GM12878 (cell line): ENCODE data around the gene CEP89.

Source experiments
- EP300 ChIP-seq, 2 experiments: fragments of 150-350 bp in 1 of 2; IDR thresholded peaks; 2 replicates each; pipeline ENCODE4 v1.6.1; 2011 to 2012; ENCODE audit warnings: low read depth in 2 of 2, low read length in 2 of 2, borderline replicate concordance in 1 of 2, improper control_type of control experiment in 1 of 2, inconsistent platforms in 1 of 2; ENCODE audit not compliant: control insufficient read depth in 1 of 2
- JUNB ChIP-seq: IDR thresholded peaks from 2 replicates; pipeline ENCODE4 v1.6.1; 2016; ENCODE audit warnings: antibody characterized with exemption, mild to moderate bottlenecking
- KDM1A ChIP-seq: fragments of 200-600 bp; sonication (generic); IDR thresholded peaks from 2 replicates; pipeline ENCODE4 v1.6.1; 2016; ENCODE audit warnings: borderline replicate concordance
- POLR2A ChIP-seq: IDR thresholded peaks from 2 replicates; pipeline ENCODE4 v1.6.1; 2011; ENCODE audit warnings: low read depth, mild to moderate bottlenecking, low read length
- RAD21 ChIP-seq: IDR thresholded peaks from 2 replicates; pipeline ENCODE4 v1.6.1; 2011; ENCODE audit warnings: mild to moderate bottlenecking, low read depth, low read length, moderate library complexity; ENCODE audit not compliant: insufficient read depth
- SUZ12 ChIP-seq: fragments of 200-600 bp; sonication (generic); IDR thresholded peaks from one replicate; pipeline ENCODE4 v1.6.1; 2018; ENCODE audit warnings: antibody characterized with exemption, mild to moderate bottlenecking; ENCODE audit not compliant: unreplicated experiment
- ZNF24 ChIP-seq: fragments of 450-650 bp; IDR thresholded peaks from 2 replicates; pipeline ENCODE4 v1.6.1; 2017; ENCODE audit warnings: antibody characterized with exemption, mild to moderate bottlenecking
- ZNF384 ChIP-seq: IDR thresholded peaks from 2 replicates; pipeline ENCODE4 v1.6.1; 2012; ENCODE audit warnings: low read depth, mild to moderate bottlenecking, low read length, improper control_type of control experiment, borderline replicate concordance
- ZSCAN29 ChIP-seq: fragments of 450-650 bp; IDR thresholded peaks from 2 replicates; pipeline ENCODE4 v1.6.1; 2017; ENCODE audit warnings: mild to moderate bottlenecking, moderate library complexity
- TF ChIP-seq, protein P1 (sequence below): fragments of 450-650 bp; IDR thresholded peaks from 2 replicates; pipeline ENCODE4 v1.6.1; 2014; ENCODE audit warnings: mild to moderate bottlenecking
- TF ChIP-seq, protein P2 (sequence below), 3 experiments: IDR thresholded peaks in 2 of 3; conservative IDR thresholded peaks in 1 of 3; 2 replicates each; pipeline ENCODE4 v1.5.1; 2011; ENCODE audit warnings: low read depth in 3 of 3, low read length in 3 of 3, mild to moderate bottlenecking in 3 of 3, control low read depth in 2 of 3, moderate library complexity in 2 of 3, inconsistent platforms in 1 of 3, mixed read lengths in 1 of 3; ENCODE audit not compliant: control insufficient read depth in 2 of 3, insufficient read depth in 1 of 3; ENCODE audit errors: extremely low read depth in 1 of 3
- TF ChIP-seq, protein P3 (sequence below): IDR thresholded peaks from 2 replicates; pipeline ENCODE4 v1.6.1; 2012; ENCODE audit warnings: low read depth, low read length, improper control_type of control experiment

DNA sequence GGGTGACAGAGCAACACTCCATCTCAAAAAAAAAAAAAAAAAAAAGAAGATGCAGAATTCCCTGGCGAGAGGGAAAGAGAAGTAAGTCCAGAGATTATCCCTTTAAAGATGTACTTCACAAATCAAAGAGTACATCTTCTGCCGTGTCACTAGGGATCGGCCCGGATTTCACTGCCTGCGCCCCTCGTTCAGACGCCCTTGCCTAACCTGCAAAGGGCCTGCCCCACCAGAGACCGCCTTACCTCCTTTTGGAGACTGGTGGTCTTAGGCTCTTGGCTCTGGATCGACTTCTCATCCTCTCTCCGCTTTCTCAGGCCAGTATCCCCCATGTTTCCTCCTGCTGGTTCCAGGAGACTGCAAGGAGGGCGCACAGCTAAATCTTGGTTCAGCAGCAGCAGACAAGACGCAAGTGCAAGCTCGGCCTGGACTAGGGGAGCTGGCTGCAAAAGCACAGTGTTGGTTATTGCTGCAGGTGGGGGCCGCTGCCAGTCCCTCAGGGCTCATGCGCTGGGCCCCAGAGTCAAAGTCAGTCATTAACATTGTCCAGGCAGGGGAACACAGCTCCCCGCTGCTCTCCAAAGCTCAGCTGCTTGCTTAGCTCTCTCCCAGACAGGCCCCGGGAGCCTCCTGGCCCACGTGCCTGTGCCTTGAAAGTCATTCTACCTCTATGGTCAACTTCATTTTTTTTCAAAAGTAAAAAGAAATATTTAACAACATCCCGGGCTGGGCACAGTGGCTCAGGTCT is 103.4 kb downstream of the CEP89 start:
- TF ChIP-seq, protein P1, sequence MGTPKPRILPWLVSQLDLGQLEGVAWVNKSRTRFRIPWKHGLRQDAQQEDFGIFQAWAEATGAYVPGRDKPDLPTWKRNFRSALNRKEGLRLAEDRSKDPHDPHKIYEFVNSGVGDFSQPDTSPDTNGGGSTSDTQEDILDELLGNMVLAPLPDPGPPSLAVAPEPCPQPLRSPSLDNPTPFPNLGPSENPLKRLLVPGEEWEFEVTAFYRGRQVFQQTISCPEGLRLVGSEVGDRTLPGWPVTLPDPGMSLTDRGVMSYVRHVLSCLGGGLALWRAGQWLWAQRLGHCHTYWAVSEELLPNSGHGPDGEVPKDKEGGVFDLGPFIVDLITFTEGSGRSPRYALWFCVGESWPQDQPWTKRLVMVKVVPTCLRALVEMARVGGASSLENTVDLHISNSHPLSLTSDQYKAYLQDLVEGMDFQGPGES, result no peak
- no peak for TF ChIP-seq ZNF24
- TF ChIP-seq RAD21, result no peak
- TF ChIP-seq, protein P2, sequence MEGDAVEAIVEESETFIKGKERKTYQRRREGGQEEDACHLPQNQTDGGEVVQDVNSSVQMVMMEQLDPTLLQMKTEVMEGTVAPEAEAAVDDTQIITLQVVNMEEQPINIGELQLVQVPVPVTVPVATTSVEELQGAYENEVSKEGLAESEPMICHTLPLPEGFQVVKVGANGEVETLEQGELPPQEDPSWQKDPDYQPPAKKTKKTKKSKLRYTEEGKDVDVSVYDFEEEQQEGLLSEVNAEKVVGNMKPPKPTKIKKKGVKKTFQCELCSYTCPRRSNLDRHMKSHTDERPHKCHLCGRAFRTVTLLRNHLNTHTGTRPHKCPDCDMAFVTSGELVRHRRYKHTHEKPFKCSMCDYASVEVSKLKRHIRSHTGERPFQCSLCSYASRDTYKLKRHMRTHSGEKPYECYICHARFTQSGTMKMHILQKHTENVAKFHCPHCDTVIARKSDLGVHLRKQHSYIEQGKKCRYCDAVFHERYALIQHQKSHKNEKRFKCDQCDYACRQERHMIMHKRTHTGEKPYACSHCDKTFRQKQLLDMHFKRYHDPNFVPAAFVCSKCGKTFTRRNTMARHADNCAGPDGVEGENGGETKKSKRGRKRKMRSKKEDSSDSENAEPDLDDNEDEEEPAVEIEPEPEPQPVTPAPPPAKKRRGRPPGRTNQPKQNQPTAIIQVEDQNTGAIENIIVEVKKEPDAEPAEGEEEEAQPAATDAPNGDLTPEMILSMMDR (IDR thresholded peaks at IDR 0.05 in 2 of 3, conservative IDR thresholded peaks at IDR 0.05 in 1 of 3; ENCODE audit: control insufficient read depth in 2 of 3, extremely low read depth in 1 of 3, insufficient read depth in 1 of 3, low read depth in 3 of 3, low read length in 3 of 3), result no peak
- no peak for TF ChIP-seq ZNF384
- no peak for TF ChIP-seq SUZ12
- no peak for TF ChIP-seq POLR2A
- no peak for TF ChIP-seq ZSCAN29
- no peak for TF ChIP-seq KDM1A
- no peak for TF ChIP-seq JUNB
- TF ChIP-seq, protein P3, sequence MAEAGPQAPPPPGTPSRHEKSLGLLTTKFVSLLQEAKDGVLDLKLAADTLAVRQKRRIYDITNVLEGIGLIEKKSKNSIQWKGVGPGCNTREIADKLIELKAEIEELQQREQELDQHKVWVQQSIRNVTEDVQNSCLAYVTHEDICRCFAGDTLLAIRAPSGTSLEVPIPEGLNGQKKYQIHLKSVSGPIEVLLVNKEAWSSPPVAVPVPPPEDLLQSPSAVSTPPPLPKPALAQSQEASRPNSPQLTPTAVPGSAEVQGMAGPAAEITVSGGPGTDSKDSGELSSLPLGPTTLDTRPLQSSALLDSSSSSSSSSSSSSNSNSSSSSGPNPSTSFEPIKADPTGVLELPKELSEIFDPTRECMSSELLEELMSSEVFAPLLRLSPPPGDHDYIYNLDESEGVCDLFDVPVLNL, result no peak
- no peak for TF ChIP-seq EP300 (IDR thresholded peaks at IDR 0.05; ENCODE audit: borderline replicate concordance in 1 of 2, control insufficient read depth in 1 of 2, low read depth in 2 of 2, low read length in 2 of 2)
